K562 (cell line): ENCODE data around the gene CBX2. TPM values are rescaled to one million over a fixed set of nuclear protein-coding genes. Genes with fewer than 3 reads are reported as not detected.
A peak's percentile ranks its signal among the peaks of the same experiment; 100 is the strongest.

Source experiments
- ATAC-seq: fragments of 200-7000 bp; cut with Tn5 transposase; 3 replicates; pipeline ENCODE4 v1.9.1; 2020; ENCODE audit warnings: moderate library complexity
- BruUV-seq: library from RNA; stranded (reverse); fragments of 400-500 nt; replicated peaks from 2 replicates; lab custom pipeline; 2021; lab: Mats Ljungman, UMichigan
- CTCF ChIA-PET: fragments of 300-600 bp; formaldehyde crosslinking; extraction: SDS; loops from one replicate; lab custom pipeline; 2021; ENCODE audit warnings: low intra/inter-chr PET ratio; lab: Yijun Ruan, JAX
- POLR2A ChIA-PET: fragments of 300-600, 350-650 bp; sonication (Branson Sonifier 250); formaldehyde crosslinking; extraction: SDS; loops from one replicate; lab custom pipeline; 2021; ENCODE audit warnings: antibody characterized with exemption, inconsistent platforms; lab: Yijun Ruan, JAX
- DNase-seq, 4 experiments: peaks; one replicate each; pipeline versions ENCODE4 v3.0.0 to v3.0.0-alpha.2; 2011 to 2018; ENCODE audit warnings: low spot score in 3 of 4, mixed read lengths in 3 of 4; ENCODE audit errors: extremely low read depth in 1 of 4
- FAIRE-seq: peaks from 2 replicates; lab custom pipeline; 2011; peaks lifted over from hg19 to GRCh38; lab: Jason Lieb, UNC
- H2AFZ ChIP-seq: 2 replicates; pipeline ENCODE4 v1.6.0; 2011; ENCODE audit warnings: low read depth, low read length, control low read depth, inconsistent platforms
- H3K27ac ChIP-seq: fragments of 200-600 bp; 3 replicates; pipeline ENCODE4 v1.8.0; 2011; ENCODE audit warnings: low read depth, mild to moderate bottlenecking, control low read depth, inconsistent platforms, low read length, moderate library complexity, mixed read lengths; ENCODE audit errors: extremely low read depth
- H3K27me3 ChIP-seq, 2 experiments: fragments of 300-600 bp in 1 of 2; 2 replicates in 1 of 2; 3 replicates in 1 of 2; pipeline versions ENCODE4 v1.6.0 to v1.8.0; 2011; ENCODE audit warnings: inconsistent platforms in 2 of 2, low read length in 2 of 2, mild to moderate bottlenecking in 1 of 2, mixed read lengths in 1 of 2, moderate library complexity in 1 of 2; ENCODE audit not compliant: control insufficient read depth in 2 of 2, insufficient read depth in 2 of 2
- H3K36me3 ChIP-seq: fragments of 300-600 bp; 3 replicates; pipeline ENCODE4 v1.8.0; 2011; ENCODE audit warnings: mild to moderate bottlenecking, low read length, inconsistent platforms; ENCODE audit not compliant: control insufficient read depth, insufficient read depth
- H3K4me1 ChIP-seq, 2 experiments: fragments of 200-600 bp in 1 of 2; replicated peaks in 1 of 2; 2 replicates in 1 of 2; 3 replicates in 1 of 2; pipeline versions ENCODE4 v1.5.1 to v1.8.0; 2011; ENCODE audit warnings: inconsistent platforms in 2 of 2, low read length in 2 of 2, mild to moderate bottlenecking in 1 of 2, mixed read lengths in 1 of 2, moderate library complexity in 1 of 2; ENCODE audit not compliant: control insufficient read depth in 2 of 2, insufficient read depth in 2 of 2
- H3K4me2 ChIP-seq: 2 replicates; pipeline ENCODE4 v1.6.1; 2011; ENCODE audit warnings: low read length, control low read depth, inconsistent platforms, mixed read lengths; ENCODE audit not compliant: insufficient read depth
- H3K4me3 ChIP-seq: fragments of 200-600 bp; sonication (generic), shearing (Covaris generic); 2 replicates; pipeline ENCODE4 v1.5.1; 2016; ENCODE audit warnings: control low read depth, inconsistent platforms
- H3K79me2 ChIP-seq: fragments of 200-600 bp; 3 replicates; pipeline ENCODE4 v1.8.0; 2011; ENCODE audit warnings: low read length, inconsistent platforms; ENCODE audit not compliant: control insufficient read depth, insufficient read depth
- H3K9ac ChIP-seq, 2 experiments: 2 replicates each; pipeline versions ENCODE4 v1.6.0 to v1.6.1; 2011; ENCODE audit warnings: low read depth in 2 of 2, low read length in 2 of 2, control low read depth in 1 of 2, inconsistent platforms in 1 of 2, mild to moderate bottlenecking in 1 of 2, mixed read lengths in 1 of 2; ENCODE audit not compliant: insufficient read depth in 1 of 2
- H3K9me1 ChIP-seq: one replicate; pipeline ENCODE4 v1.6.0; 2011; ENCODE audit warnings: inconsistent platforms, mild to moderate bottlenecking, low read length, moderate library complexity; ENCODE audit not compliant: control insufficient read depth, insufficient read depth
- H3K9me3 ChIP-seq: replicated peaks from 2 replicates; pipeline ENCODE4 v1.5.1; 2011; ENCODE audit warnings: low read depth, low read length, inconsistent platforms; ENCODE audit not compliant: control insufficient read depth, insufficient read depth
- H4K20me1 ChIP-seq: replicated peaks from 2 replicates; pipeline ENCODE4 v1.6.1; 2011; ENCODE audit warnings: low read length, inconsistent platforms, mixed read lengths; ENCODE audit not compliant: control insufficient read depth, insufficient read depth
- EP300 ChIP-seq: IDR thresholded peaks from 2 replicates; pipeline ENCODE4 v1.6.1; 2012; ENCODE audit warnings: low read length, improper control_type of control experiment
- ETV6 ChIP-seq, 3 experiments: fragments of 150-350 bp in 1 of 3; sonication (generic) in 1 of 3; formaldehyde crosslinking in 1 of 3; IDR thresholded peaks; 2 replicates each; pipeline versions ENCODE4 v1.6.1 to v1.8.0; 2014 to 2022; ENCODE audit warnings: borderline replicate concordance in 2 of 3, low read depth in 2 of 3, antibody characterized with exemption in 1 of 3, low read length in 1 of 3, mild to moderate bottlenecking in 1 of 3, missing genetic modification reagents in 1 of 3
- FOXM1 ChIP-seq, 2 experiments: fragments of 450-650 bp in 1 of 2; sonication (generic) in 1 of 2; formaldehyde crosslinking in 1 of 2; IDR thresholded peaks; 2 replicates each; pipeline versions ENCODE4 v1.6.1 to v1.9.0; 2017 to 2022; ENCODE audit warnings: low read depth in 2 of 2, mild to moderate bottlenecking in 2 of 2, missing genetic modification reagents in 1 of 2, moderate library complexity in 1 of 2
- JUND ChIP-seq, 2 experiments: IDR thresholded peaks; 2 replicates in 1 of 2; 3 replicates in 1 of 2; pipeline ENCODE4 v1.6.1; 2011; ENCODE audit warnings: borderline replicate concordance in 2 of 2, low read depth in 2 of 2, low read length in 2 of 2, improper control_type of control experiment in 1 of 2, missing biosample characterization in 1 of 2, missing genetic modification characterization in 1 of 2, missing genetic modification reagents in 1 of 2
- KLF6 ChIP-seq: fragments of 250-450 bp; sonication (Bioruptor Pico); IDR thresholded peaks from 2 replicates; pipeline ENCODE4 v1.4.0; 2020; ENCODE audit warnings: mild to moderate bottlenecking, moderate library complexity, borderline replicate concordance
- TAF1 ChIP-seq: IDR thresholded peaks from 2 replicates; pipeline ENCODE4 v1.6.1; 2011; ENCODE audit warnings: mild to moderate bottlenecking, low read length, moderate library complexity; ENCODE audit not compliant: insufficient read depth, control insufficient read depth, severe bottlenecking; ENCODE audit errors: extremely low read depth
- ZBTB1 ChIP-seq: sonication (generic); formaldehyde crosslinking; IDR thresholded peaks from 2 replicates; pipeline ENCODE4 v1.8.1; 2023; ENCODE audit warnings: missing genetic modification reagents, low read depth, mild to moderate bottlenecking, borderline replicate concordance
- WGBS: fragments of 100-300 bp; shearing (Covaris generic); methylation state at CpG from one replicate; pipeline ENCODE4 v1.1.6; 2016; ENCODE audit warnings: low coverage, mixed read lengths; ENCODE audit not compliant: insufficient coverage; ENCODE audit errors: missing lambda C conversion rate; 5-methylcytosine and 5-hydroxymethylcytosine counted together
- in situ Hi-C: fragments of 300-500 bp; cut with MboI; formaldehyde crosslinking; loops from 4 replicates; pipeline ENCODE4 v1.15.0; 2018; ENCODE audit warnings: inconsistent platforms, mixed read lengths
- intact Hi-C: fragments of 100-400 bp; cut with micrococcal nuclease; formaldehyde crosslinking; loops from 2 replicates; pipeline ENCODE4 v1.14.2; 2022
- polyA plus RNA-seq, 8 experiments: library from polyadenylated mRNA; depleted of rRNA in 4 of 8; stranded (reverse) in 5 of 8; unstranded in 3 of 8; fragments of >200 nt; fragmentation: Nextera tagmentation in 2 of 8; fragmentation: Illumina TruSeq in 1 of 8; extraction: Ambion mirVana in 2 of 8; extraction: Trizol in 1 of 8; gene quantifications; 2 replicates each; pipeline versions ENCODE4 v1.2.1 to v1.2.3, GENCODE V29; 2011 to 2014; ENCODE audit warnings: inconsistent platforms in 1 of 8, missing spikeins in 1 of 8
- total RNA-seq, 7 experiments: library from RNA; depleted of rRNA in 6 of 7; stranded (reverse); fragments of >200 nt in 6 of 7; fragmentation: Illumina TruSeq in 2 of 7; extraction: Trizol in 2 of 7; gene quantifications; 2 replicates each; pipeline versions ENCODE4 v1.2.1 to v1.2.3, GENCODE V29; 2011 to 2021; ENCODE audit warnings: low replicate concordance in 1 of 7
- TF ChIP-seq, protein P1 (sequence below): fragments of 200-800 bp; sonication (Bioruptor generic); IDR thresholded peaks from 2 replicates; pipeline ENCODE4 v1.6.1; 2017; ENCODE audit warnings: missing genetic modification characterization, missing compliant biosample characterization

The CBX2 gene
- total and polyA plus RNA-seq, 9 of the 15 experiments (the other 6 are each of a cell fraction or from before 2014, with no cell fraction given), result 0.66 to 26.9 (median 13.9) TPM

- intact Hi-C loops (loop anchor here (10.0 kb wide), 1 partner anchor 86 kb away; no protein-coding TSS in a partner anchor), in situ Hi-C loops (no loop called here)
- H3K27me3 ChIP-seq, result no peaks in the 10 kb centered on the region
- H2AFZ ChIP-seq, result no peak overlapping the region
- H3K4me3 ChIP-seq, result no peak overlapping the region
- ChIA-PET POLR2A (interaction anchor here (0.6 to 17.8 kb wide), 5 partner anchors 10 to 61 kb away, joined by 3 to 386 read pairs (median 4); partner anchors contain the start of gene CBX4), CTCF (interaction anchor here (0.6 kb wide), 1 partner anchor 84 kb away, joined by 5 read pairs; no protein-coding TSS in a partner anchor)
- H3K4me2 ChIP-seq, result peak overlapping the region; percentile 78; the same call in 1 of the 2 replicates
- peaks cover 63 to 91% of the 10 kb centered on the region in 2 experiments for H3K4me1 ChIP-seq
- peak overlapping the region; percentile 99 for H3K27ac ChIP-seq
- H3K9me1 ChIP-seq, result no peaks in the 10 kb centered on the region
- no TSS peak for BruUV-seq
- DNase-seq (peak; percentile 42 to 84 (median 58)), ATAC-seq (0 out of 3 replicates have a peak, but pooled peaks have one; percentile 7), FAIRE-seq (peak; percentile 32)
- H3K36me3 ChIP-seq, result peaks cover 17% of the 10 kb centered on the region; the same call in 1 of the 3 replicates
- H3K79me2 ChIP-seq, result peaks cover 62% of the 10 kb centered on the region
- TF ChIP-seq ETV6 (IDR thresholded peaks at IDR 0.05; ENCODE audit: borderline replicate concordance in 1 of 2, low read depth in 2 of 2, low read length in 1 of 2), result 0 out of 4 replicates have a peak, but pooled peaks of 1 of the 2 experiments have one; percentile 27
- no peak for TF ChIP-seq ETV6 (CRISPR knock-in tag; IDR thresholded peaks at IDR 0.05; ENCODE audit: borderline replicate concordance)
- no peak for TF ChIP-seq ZBTB1 (CRISPR knock-in tag)
- no peak for TF ChIP-seq TAF1
- TF ChIP-seq EP300, result peak; percentile 28; the same call in 1 of the 2 replicates
- no peak for TF ChIP-seq KLF6 (CRISPR knock-in tag)
- no peak for TF ChIP-seq FOXM1 (IDR thresholded peaks at IDR 0.05; ENCODE audit: low read depth)
- TF ChIP-seq FOXM1 (CRISPR knock-in tag; IDR thresholded peaks at IDR 0.05; ENCODE audit: low read depth), result no peak
- TF ChIP-seq, protein P1, sequence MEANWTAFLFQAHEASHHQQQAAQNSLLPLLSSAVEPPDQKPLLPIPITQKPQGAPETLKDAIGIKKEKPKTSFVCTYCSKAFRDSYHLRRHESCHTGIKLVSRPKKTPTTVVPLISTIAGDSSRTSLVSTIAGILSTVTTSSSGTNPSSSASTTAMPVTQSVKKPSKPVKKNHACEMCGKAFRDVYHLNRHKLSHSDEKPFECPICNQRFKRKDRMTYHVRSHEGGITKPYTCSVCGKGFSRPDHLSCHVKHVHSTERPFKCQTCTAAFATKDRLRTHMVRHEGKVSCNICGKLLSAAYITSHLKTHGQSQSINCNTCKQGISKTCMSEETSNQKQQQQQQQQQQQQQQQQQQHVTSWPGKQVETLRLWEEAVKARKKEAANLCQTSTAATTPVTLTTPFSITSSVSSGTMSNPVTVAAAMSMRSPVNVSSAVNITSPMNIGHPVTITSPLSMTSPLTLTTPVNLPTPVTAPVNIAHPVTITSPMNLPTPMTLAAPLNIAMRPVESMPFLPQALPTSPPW (CRISPR knock-in tag), result peak; percentile 39; the same call in 1 of the 2 replicates
- no peak for TF ChIP-seq JUND (IDR thresholded peaks at IDR 0.05; ENCODE audit: borderline replicate concordance, low read depth, low read length)
- TF ChIP-seq JUND (tag; IDR thresholded peaks at IDR 0.05; ENCODE audit: borderline replicate concordance, low read depth, low read length), result peak; percentile 13; the same call in 1 of the 3 replicates
- H3K9me3 ChIP-seq, result no peaks in the 10 kb centered on the region
- peak overlapping the region; percentile 86 to 92; a peak in 3 of 4 replicates for H3K9ac ChIP-seq
- H4K20me1 ChIP-seq, result peaks cover 4% of the 10 kb centered on the region; the same call in 1 of the 2 replicates
- WGBS, result 28% methylated on average over 8 of the region's 8 CpGs
Observed at GRCh38 chr17:79830303-79830702, 52.4 kb downstream of the CBX2 start.
